D721Med (cell line): Measurements from ENCODE around the gene GAS2.

Experiments
- DNase-seq: peaks from one replicate; pipeline ENCODE4 v3.0.0; 2011; ENCODE audit warnings: low spot score; ENCODE audit not compliant: insufficient read length
- FAIRE-seq: peaks from 2 replicates; lab custom pipeline; 2011; peaks lifted over from hg19 to GRCh38; lab: Jason Lieb, UNC
- TF ChIP-seq, protein P1 (sequence below): IDR thresholded peaks from 2 replicates; pipeline ENCODE4 v1.5.1; 2012; ENCODE audit warnings: mild to moderate bottlenecking, control low read depth; ENCODE audit not compliant: insufficient read depth; ENCODE audit errors: missing control alignments

The GAS2 gene

DNA sequence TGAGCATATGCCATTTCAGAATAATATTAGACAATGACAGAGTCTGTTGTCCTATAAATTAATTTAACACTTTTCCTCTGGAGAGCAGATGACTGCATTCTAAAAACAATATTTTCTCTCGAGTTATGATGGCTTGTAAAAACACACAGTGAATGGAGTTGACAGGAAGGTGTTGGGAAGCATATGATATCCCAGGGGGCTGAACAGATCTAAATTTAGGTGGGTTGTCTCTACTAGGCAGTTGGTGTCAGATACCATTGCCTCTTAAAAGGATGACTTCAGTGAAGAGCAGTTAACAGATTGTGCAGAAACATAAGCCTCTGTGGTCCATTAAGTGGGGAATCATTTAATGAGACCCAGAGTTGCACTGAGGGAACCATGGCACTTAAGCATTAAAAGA is 132.5 kb downstream of the GAS2 start:
- TF ChIP-seq, protein P1, sequence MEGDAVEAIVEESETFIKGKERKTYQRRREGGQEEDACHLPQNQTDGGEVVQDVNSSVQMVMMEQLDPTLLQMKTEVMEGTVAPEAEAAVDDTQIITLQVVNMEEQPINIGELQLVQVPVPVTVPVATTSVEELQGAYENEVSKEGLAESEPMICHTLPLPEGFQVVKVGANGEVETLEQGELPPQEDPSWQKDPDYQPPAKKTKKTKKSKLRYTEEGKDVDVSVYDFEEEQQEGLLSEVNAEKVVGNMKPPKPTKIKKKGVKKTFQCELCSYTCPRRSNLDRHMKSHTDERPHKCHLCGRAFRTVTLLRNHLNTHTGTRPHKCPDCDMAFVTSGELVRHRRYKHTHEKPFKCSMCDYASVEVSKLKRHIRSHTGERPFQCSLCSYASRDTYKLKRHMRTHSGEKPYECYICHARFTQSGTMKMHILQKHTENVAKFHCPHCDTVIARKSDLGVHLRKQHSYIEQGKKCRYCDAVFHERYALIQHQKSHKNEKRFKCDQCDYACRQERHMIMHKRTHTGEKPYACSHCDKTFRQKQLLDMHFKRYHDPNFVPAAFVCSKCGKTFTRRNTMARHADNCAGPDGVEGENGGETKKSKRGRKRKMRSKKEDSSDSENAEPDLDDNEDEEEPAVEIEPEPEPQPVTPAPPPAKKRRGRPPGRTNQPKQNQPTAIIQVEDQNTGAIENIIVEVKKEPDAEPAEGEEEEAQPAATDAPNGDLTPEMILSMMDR = no peak
- FAIRE-seq = no peak
- DNase-seq = no peak

DNA sequence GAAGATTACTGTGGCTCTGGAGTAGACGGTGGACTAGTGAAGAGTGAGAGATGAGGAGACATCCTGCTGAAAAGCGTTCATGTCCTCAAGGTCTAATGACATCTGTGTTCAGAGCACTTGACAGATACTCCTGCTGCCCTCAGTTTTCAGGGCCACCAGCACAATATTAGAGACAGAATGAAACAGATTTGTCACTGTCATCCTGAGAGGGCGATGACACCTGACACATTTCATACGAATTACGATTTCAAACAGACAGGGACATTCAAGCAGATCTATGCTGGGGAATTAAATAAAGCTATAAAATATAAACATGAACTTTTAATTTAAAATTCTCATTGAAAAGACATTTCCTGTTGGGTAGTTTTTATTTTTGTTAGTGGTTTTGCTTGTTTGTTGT is 134.1 kb downstream of the GAS2 start:
- TF ChIP-seq, protein P1 = no peak
- no peak for DNase-seq
- no peak for FAIRE-seq

- FAIRE-seq (peak; percentile 63), DNase-seq (no peak)
- TF ChIP-seq, protein P1 = no peak
Observed at GRCh38 chr11:22802861-22803260, 136.4 kb downstream of the GAS2 start.

- TF ChIP-seq, protein P1 = no peak
- no peak for FAIRE-seq
- no peak for DNase-seq
Observed at GRCh38 chr11:22807391-22807790, 141.0 kb downstream of the GAS2 start.

DNA sequence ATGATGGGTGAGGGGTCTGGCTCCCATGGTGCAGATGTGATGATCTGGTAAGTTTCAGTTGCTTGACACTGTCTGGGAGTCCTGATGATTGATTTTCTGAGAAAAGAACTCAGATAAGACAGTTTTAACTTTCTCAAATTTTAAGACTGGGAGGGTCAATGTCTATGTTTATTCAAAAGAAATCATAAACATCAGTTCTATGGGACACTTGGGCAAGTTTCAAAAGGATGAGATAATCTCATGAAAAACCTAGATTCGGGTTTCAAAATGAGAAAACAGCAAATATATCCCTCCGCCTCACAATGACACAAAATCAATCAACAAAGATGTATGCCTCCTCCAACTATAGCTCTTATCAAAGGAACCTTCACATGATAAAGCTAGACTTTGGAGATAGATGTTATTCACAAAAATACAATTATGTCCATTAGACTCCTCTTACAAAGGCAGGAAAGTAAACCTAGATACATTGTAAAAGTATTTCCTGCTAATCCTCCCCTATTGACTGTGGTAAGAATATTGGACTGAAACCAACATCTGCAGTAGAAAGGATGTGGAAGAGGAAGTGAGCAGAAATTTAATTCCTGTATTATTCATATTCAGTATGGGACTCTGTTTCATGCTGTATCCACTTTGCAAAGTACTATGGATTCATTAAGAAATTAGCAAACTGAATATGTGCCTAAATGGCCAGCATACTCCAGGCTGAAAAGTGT is 141.6 kb downstream of the GAS2 start:
- peak; percentile 41 for FAIRE-seq
- no peak for DNase-seq
- TF ChIP-seq, protein P1 = no peak

DNA sequence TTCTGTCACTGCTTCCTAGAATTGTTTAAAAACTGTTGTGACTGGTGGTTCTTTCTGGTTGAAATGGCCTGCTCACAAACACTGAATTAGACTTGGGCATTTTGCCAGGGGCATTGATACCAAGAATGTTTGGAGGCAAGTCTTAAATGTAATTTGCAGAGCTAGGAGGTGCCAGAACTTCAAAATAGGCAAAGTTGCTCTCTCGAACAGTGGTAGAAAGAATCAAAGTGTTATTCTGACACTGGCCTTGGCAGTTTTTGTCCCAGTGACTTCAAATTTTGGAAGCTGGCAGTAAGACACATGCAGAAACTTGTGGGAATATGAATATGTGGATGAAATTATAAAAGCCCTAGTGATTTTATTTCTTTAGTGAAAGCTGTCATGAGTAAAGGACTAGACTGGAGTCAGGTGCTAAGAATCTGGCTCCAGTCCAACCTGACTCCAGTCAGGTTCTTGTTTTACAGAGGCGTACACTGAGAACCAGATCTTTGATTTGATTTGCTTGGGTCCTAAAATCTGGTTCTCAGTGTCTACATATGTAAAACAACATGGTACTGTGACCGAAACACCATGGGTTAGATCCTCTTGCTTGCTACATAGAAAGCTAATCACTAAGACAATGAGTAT is 142.3 kb downstream of the GAS2 start:
- no peak for DNase-seq
- FAIRE-seq = no peak
- TF ChIP-seq, protein P1 = no peak

GRCh38 chr11:22809893-22810292 is 143.5 kb downstream of the GAS2 start:
- DNase-seq (no peak), FAIRE-seq (no peak)
- TF ChIP-seq, protein P1 = no peak
